IPS DF 4.7 (cell line): ENCODE data around the gene DRG2.

ENCODE experiments used
- DNase-seq: peaks from one replicate; pipeline ENCODE4 v3.0.0-alpha.2; 2013; ENCODE audit warnings: low spot score; ENCODE audit errors: extremely low read depth

The DRG2 gene

DNA sequence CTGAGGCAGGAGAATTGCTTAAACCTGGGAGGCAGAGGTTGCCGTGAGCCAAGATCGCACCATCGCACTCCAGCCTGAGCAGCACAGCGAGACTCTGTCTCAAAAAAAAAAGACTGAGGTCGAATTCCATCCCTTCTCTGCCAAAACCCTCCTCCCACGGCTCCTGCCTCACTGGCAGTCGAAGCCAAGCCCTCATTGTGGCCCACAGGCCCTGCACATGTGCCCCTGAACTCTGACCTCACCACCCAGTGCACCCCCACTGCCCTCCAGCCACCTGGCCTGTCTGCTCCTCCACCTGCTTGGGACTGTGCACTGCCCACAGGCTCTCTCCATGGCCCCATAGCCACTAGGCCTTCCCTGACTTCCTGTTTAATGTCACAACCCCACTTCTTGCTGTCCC, 27.8 kb downstream of the DRG2 start:
- DNase-seq = no peak

DNA sequence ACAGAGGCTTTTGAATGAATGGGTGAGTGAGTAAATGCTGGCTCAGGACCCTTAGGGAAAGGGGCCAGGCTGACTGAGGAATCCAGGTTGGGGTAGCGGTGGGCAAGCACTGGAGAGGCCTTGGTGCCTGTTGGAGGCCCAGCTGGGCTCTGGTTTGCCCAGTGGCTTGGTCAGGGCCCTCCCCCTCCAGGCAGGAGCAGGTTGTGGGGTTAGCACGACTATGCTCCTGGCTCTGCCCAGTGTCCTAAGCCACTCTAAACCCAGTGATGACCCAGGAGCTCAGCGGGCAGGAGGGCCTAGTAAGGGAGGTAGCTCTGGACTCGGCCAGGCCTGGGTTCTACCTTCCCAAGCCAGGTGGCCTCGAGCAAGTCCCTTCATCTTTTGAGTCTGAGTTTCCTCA, 28.3 kb downstream of the DRG2 start:
- DNase-seq = no peak

DNA sequence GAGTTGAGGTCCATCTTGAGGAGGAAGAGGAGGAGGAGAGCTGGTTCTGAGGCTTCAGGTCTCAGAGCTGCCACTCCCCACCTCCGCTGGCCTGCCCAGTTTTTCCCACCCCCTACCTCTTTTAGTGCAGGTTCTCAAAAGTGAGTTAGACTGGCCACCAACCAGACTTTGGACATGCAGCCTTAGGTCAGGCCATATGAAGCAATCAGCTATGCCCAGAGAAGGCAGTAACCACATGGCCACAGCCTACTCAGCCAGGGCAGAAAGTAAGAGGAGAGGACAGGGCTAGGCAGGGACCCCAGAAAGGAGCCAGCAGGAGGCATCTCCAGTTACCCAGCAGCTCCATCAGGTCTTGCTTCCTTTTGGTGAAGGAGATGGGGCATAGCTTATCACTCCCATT, 29.8 kb downstream of the DRG2 start:
- no peak for DNase-seq

DNA sequence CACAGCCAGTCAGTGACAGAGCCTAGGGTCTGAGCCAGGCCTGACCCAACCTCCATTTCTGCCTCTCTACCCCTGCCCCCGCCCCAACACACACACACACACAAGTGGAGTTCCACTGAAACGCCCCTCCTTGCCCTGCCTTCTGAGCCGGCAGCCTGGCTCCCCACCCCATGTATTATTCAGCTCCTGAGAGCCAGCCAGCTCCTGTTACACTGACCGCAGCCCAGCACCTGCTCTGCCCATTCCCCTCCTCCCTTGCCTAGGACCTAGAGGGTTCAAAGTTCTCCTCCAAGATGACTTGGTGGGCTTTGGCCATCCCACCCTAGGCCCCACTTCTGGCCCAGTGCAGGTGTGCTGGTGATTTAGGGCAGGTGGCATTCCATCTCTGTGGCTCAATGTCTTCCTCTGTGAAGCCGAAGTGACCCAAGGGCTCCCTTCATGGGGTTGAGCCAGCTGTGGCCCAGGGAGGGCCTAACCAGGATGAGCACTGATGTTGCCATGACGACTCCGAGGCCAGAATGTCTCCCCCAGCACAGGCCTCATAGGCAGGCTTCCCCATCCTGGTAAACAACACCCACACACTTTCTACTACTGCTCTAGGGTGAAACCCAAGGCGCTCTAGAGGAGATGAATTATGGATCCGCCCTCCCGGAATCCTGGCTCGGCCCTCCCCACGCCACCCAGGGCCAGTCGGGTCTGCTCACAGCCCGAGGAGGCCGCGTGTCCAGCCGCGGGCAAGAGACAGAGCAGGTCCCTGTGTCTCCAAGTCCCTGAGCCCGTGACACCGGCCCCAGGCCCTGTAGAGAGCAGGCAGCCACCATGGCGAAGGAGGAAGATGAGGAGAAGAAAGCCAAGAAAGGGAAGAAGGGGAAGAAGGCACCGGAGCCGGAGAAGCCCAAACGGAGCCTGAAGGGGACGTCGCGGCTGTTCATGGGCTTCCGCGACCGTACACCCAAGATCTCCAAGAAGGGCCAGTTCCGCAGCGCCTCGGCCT, 30.5 kb downstream of the DRG2 start:
- DNase-seq = no peak

DNA sequence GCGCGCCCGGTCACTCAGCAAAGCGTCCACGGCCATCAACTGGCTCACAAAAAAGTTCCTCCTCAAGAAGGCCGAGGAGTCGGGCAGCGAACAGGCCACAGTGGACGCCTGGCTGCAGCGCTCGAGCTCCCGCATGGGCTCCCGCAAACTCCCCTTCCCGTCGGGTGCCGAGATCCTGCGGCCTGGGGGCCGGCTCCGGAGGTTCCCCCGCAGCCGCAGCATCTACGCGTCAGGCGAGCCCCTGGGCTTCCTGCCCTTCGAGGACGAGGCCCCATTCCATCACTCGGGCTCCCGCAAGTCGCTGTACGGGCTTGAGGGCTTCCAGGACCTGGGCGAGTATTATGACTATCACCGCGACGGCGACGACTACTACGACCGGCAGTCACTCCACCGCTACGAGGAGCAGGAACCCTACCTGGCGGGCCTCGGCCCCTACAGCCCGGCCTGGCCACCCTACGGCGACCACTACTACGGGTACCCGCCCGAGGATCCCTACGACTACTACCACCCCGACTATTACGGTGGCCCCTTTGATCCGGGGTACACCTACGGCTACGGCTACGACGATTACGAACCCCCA, 31.5 kb downstream of the DRG2 start:
- no peak for DNase-seq

DNA sequence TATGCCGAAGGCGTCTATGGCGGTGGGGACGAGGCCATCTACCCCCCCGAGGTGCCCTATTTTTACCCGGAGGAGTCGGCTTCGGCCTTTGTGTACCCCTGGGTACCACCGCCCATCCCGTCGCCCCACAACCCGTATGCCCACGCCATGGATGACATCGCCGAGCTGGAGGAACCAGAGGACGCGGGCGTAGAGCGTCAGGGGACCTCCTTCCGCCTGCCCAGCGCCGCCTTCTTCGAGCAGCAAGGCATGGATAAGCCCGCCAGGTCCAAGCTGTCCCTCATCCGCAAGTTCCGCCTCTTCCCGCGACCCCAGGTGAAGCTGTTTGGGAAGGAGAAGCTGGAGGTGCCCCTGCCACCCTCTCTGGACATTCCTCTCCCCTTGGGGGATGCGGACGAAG, 32.2 kb downstream of the DRG2 start:
- DNase-seq = no peak

DNA sequence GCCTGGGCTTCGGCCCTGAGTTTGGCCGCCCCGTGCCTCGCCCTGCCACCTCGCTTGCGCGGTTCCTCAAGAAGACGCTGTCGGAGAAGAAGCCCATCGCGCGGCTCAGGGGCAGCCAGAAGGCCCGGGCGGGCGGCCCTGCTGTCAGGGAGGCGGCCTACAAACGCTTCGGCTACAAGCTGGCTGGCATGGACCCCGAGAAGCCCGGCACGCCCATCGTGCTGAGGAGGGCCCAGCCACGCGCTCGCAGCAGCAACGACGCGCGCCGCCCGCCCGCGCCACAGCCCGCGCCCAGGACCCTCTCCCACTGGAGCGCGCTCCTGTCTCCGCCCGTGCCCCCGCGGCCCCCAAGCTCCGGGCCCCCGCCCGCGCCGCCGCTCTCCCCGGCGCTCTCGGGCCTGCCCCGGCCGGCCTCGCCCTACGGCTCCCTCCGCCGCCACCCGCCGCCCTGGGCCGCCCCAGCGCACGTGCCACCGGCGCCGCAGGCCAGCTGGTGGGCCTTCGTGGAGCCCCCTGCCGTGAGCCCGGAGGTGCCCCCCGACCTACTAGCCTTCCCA, 32.8 kb downstream of the DRG2 start:
- DNase-seq = no peak

DNA sequence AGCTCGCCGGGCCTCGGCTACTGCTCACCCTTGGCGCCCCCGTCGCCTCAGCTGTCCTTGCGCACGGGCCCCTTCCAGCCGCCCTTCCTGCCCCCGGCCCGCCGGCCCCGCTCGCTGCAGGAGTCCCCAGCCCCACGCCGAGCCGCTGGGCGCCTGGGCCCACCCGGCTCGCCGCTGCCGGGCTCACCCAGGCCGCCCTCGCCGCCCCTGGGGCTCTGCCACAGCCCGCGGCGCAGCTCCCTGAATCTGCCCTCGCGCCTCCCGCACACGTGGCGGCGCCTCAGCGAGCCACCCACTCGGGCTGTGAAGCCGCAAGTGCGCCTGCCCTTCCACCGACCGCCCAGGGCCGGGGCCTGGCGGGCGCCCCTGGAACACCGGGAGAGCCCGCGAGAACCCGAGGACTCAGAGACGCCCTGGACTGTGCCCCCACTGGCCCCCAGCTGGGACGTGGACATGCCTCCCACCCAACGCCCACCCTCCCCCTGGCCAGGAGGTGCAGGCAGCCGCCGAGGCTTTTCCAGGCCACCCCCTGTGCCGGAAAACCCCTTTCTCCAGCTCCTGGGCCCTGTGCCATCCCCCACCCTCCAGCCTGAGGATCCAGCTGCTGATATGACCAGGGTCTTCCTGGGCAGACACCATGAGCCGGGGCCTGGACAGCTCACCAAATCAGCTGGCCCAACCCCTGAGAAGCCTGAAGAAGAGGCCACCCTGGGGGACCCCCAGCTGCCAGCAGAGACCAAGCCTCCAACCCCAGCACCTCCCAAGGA, 33.6 kb downstream of the DRG2 start:
- no peak for DNase-seq

DNA sequence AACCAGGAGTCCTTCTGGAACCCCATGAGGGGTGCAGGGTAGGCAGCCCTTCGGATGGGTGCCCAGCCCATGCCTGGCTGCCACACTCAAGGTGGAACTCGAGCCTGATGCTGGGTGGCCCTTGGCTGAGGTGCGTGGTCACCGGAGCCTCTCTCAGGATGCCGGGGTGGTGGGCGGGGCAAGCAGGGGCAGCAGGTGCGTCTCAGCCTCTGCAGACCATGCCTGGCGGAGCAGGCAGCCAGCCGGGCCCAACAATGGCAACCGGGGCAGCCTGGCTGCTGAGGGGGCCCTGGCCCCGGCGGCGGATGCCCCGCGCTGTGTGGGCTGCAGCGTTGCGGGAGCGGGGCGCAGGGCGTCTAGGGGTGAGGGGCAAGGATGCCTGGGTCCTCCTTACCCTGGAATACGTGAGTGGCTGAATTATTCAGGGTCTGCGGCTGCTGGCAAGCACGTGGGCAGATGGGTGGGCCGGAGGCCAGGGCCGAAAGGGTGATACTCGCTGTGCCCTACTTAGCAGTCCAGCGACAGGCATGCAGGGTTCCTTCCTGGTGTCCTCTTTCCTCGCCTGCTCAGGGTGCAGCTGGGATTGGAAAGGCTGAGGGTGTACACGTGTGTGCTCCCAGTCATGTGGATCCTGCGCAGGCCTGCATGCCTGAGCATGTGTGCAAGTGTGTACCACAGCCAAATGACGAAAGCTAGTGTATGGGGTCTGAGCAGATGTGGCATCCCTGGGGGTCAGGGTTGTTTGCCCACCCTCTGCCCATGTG, 35.4 kb downstream of the DRG2 start:
- DNase-seq = no peak

DNA sequence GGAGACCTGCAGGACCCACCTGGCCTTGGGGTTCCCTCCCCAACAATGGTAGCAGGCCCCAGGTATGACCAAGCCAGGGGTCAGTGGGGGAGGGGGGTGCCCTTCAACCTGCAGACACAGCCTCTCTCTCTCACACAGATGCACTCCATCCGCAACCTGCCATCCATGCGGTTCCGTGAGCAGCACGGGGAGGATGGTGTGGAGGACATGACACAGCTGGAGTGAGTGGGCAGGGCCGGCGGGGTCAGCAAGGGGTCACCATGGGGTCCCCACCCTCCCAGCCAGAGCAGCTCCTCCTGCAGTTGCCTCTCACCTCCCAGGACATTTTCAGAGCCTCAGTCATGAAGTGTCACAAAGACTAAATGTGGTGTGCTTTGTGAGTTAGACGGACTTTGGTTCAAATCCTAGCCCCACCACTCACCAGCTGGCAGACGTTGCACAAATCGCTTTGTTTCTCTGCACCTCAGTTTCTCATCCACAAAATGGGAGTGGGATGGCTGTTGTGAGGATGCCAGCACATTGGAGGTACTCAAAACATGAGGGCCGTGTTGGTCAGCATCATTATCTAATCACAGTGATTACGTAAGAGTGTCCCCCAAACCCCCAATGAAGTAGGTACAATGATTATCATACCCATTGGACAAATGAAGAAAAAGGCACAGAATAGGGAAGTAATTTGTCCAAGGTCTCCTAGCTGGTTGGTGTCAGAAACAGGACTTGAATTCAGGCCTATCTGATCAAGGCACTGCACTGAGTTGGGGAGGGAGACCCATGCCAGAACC, 36.8 kb downstream of the DRG2 start:
- DNase-seq = no peak

DNA sequence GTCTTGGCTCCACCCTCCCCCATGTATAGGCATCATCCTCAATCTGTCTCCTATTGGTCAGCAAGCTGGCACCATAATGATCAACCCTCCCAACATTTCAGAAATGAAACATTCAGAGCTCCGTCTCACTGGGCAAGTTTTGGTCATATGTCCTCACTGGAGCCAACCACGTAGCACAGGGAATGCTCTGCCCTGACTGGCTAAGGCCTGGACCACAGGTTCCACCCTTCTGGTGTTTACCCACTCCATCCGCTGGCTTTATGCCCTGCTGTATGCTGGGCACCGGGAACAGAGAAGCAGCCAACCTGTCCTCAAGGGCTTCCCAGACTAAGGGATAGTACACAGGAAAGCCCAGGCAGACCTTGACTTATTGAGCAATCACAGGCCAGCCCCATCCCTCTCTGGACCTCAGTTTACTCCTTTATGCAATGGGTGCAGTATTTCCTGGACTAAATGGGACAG, 41.3 kb downstream of the DRG2 start:
- DNase-seq = no peak

DNA sequence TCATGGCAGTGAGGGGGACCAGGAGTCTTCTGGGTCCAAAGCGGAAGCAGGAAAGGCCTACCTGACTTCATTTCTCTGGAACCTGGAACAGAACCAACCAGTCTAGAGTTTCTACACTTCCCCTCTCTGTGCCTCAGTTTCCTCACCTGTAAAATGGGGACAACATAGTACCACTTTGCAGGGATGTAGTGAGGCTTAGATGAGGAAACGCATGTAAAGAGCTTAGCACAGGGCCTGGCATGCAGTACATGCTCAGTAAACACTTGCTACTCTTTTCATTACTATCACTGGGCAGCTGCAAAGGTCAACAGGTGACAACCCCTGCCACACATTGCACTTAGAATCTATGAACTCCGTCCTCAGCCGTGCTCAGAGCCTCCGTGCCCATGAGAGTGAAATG, 45.0 kb downstream of the DRG2 start:
- no peak for DNase-seq

DNA sequence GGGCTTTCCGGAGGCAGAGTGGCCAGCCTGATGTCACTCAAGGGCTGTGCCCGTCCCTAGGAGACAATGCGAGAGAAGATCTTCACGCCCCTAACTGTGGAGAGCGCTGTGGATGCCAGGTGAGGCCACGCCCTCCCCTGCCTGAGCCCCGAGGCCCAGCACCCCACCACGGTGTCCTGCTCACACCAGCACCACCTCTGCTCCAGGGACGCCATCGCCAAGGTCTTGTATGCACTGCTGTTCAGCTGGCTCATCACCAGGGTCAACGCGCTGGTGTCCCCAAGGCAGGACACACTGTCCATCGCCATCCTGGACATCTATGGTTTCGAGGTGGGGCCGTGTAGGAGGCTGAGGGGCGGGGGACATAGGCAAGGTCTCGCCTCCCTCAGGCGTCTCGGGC, 48.6 kb downstream of the DRG2 start:
- DNase-seq = no peak

DNA sequence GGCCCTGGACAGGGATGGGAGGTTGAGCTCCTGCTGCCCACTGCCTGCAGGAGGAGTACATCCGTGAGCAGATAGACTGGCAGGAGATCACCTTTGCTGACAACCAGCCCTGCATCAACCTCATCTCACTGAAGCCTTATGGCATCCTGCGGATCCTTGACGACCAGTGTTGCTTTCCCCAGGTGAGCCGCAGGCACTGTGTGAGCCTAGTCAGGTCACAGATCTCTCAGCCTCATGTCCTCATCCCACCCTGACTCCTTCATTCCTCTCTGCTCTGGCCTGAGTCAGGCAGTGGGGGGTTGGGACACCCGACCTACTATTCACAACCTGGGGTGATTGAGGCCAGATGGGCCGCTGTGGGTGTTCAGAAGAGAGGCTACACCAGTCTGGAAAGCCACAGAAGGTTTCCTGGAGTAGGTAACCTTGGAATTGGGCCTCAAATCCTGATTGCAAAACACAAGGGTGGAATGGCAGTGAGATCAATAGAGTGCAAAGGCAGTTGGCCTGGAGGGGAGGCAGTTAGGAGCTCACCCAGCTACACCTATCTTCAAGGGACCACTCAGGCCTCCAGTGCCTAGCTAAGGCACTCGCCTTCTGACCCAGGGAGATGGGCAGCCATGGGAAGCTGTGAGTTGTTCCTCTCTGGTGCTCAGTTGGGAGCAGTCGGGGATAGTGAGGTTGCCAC, 50.5 kb downstream of the DRG2 start:
- no peak for DNase-seq

DNA sequence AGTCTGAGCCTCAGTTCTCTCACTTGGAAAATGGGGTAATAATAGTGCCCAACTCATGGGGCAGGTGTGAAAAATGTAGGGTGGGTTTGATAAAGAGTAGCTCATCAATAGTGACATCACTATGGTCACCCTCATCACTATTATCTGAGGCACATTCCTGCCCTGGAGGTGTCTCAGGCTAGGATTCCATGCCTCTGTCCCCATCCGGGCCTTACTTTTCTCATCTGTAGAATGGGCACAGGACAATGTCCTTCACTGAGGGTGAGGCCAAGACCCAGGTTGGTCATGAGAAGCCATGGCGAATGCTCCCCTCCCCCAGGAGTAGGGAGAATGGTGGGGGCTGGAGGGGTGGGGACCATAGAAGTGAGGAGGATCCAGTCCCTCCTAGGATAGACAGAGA, 51.3 kb downstream of the DRG2 start:
- no peak for DNase-seq

DNA sequence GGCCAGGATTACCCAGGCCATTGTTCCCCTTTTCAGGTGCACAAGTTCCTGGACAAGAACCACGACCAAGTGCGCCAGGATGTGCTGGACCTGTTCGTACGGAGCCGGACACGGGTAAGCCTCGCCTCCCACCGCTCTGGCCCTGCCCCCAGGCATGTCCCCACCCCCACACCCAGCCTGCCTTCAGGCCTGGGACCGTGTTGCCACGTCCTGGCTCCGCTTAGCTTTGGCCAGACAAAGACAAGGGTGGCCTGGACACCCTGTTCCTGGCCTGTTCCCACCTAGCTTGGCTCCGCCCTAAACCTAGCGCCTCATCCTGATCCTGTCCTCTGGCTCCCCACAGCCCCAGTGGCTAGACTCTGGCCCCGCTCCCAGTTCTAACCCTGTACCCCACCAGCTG, 51.8 kb downstream of the DRG2 start:
- DNase-seq = no peak

DNA sequence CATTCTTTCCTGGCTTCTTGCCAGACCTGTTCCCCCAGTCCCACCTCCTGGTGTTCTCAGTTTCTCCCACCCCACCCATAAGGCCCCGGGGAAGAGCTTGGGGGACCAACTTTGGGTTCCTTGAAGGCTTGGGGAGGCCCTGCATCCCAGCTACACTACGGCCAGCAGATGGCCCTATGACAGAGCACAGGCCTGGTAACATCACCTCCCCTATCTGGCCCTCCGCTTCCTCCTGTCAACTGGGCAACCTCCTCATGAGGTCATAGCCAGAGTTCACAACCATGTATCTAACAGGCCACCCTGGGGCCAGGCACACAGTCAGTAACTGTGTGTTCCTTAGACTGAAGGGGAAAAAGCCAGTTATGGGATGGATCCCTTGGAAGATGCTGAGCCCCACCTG, 52.2 kb downstream of the DRG2 start:
- no peak for DNase-seq

DNA sequence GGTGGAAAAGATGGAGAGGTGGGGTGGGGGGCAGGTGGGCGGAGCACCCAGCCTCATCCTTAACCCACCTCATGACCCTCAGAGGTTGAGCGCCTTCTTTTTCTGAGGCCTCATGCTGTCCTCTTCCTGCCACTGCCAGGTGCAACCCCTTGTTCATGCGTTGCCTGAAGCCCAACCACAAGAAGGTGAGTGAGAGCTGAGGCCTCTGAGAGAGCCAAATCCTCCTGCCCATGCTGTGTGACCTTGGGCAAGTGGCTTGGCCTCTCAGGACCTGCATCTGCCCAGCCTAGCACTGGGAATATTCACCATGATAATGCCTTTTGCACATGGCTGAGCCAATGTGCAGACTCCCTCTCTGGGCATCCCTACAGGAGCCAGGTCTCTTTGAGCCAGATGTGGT, 52.9 kb downstream of the DRG2 start:
- no peak for DNase-seq

DNA sequence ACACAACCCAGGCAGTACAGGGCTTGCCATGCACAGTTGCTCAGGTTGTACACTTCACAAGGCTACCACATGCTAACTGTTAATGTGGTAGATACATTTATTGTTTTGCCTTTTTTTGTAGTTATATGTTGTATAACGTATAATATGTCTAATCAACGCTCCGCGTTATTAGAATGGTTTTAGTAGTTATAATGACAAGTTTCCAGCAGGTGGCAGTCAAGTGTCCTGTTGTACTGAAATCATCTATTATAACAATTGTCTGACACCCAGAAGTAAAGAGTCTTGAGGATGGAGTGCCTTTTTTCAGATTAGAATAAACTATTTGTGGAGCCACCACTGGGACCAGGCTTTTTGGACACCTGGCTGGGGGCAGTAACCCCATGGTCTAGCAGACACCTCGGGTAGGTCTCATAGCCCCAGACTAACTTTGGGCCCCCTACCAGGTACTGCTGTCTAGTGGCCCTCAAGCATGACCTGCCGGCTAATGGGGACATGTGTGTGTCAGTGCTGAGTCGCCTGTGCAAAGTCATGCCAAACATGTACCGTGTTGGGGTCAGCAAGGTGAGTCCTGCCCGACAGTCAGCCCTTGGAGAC, 53.6 kb downstream of the DRG2 start:
- DNase-seq = no peak
